ENCODE results near the gene SH3GLB1. TPM values are rescaled to one million over a fixed set of nuclear protein-coding genes. Genes with fewer than 3 reads are reported as not detected.

Gene SH3GLB1
- total RNA-seq, 1 donor from 2014 or later: 53.8 TPM

DNA sequence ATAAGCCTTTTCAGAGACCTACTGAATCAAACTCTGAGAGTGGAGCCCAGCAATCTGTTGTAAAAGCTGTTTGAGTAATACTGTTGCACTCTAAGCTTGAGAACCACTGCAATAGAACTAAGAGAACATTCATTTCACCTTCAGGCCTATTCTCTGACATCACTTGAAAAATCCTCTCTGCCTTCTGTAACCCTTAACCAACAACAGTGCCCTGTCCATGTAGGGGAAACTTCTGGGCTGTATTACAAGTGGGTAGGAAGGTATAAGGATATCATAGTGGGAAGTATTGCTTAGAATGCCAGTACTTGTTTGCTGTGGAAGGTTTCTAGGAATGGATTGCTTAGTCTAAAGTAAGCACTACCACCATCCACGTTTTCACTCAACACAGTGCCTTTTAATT lies 42.9 kb downstream of the SH3GLB1 start:
- intact Hi-C loops (cut with DNase I): no loop called here
- peaks cover 0 to 21% of the 10 kb centered on the region in 2 donors for H3K36me3 ChIP-seq
- TF ChIP-seq POLR2AphosphoS5 (IDR thresholded peaks at IDR 0.05; ENCODE audit: insufficient read depth in 1 of 2, low read depth in 1 of 2): no peak
- no peak for TF ChIP-seq POLR2A (IDR thresholded peaks at IDR 0.05)
- TF ChIP-seq, protein P1, sequence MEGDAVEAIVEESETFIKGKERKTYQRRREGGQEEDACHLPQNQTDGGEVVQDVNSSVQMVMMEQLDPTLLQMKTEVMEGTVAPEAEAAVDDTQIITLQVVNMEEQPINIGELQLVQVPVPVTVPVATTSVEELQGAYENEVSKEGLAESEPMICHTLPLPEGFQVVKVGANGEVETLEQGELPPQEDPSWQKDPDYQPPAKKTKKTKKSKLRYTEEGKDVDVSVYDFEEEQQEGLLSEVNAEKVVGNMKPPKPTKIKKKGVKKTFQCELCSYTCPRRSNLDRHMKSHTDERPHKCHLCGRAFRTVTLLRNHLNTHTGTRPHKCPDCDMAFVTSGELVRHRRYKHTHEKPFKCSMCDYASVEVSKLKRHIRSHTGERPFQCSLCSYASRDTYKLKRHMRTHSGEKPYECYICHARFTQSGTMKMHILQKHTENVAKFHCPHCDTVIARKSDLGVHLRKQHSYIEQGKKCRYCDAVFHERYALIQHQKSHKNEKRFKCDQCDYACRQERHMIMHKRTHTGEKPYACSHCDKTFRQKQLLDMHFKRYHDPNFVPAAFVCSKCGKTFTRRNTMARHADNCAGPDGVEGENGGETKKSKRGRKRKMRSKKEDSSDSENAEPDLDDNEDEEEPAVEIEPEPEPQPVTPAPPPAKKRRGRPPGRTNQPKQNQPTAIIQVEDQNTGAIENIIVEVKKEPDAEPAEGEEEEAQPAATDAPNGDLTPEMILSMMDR (IDR thresholded peaks at IDR 0.05): no peak

DNA sequence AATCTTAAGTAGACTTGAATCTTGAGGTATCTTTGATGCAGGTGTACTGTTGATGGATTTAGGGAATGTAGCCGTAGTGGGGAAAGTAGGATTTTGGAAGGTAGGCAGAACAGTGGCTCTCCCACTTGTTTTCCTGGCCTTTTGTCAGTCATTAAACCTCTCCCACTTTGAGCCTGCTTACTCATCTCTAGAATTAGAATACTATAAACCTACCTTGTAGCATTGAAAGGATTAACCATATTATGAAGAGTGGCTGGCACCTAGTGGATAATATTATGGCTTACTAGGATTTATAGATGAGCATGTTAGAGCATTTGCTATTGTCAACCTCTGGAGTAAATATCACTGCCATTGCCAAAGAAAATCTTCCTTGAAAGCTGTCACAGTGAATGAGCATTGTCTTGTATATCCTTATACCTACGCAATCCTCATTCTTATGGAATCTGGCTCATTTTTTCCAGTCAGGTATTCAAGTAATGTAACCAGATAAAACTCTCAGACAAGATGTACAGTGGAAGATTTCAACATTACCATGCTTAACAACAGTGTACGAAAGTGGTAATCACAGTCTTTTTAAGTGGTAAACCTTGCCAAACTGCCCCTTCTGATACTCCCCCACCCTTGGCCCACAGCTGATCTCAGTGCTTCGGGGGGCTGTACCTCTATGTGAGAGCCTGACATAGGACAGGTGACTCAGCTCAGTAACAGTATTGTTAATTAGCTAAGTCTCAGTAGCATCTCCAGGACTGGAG lies 44.4 kb downstream of the SH3GLB1 start:
- Histone ChIP-seq H3K27ac (no peak overlapping the region), H3K9me3 (no peaks in the 10 kb centered on the region), H3K4me3 (no peak overlapping the region), H3K4me1 (no peaks in the 10 kb centered on the region), H3K36me3 (peaks cover 0 to 6% of the 10 kb centered on the region in 2 donors), H3K27me3 (no peaks in the 10 kb centered on the region)
- intact Hi-C loops (cut with DNase I): no loop called here
- TF ChIP-seq POLR2A (IDR thresholded peaks at IDR 0.05) (no peak), POLR2AphosphoS5 (IDR thresholded peaks at IDR 0.05; ENCODE audit: insufficient read depth in 1 of 2, low read depth in 1 of 2) (no peak)
- TF ChIP-seq, protein P1 (IDR thresholded peaks at IDR 0.05): no peak
- DNase-seq (ENCODE audit: extremely low spot score in 2 of 2): no peak

More for the DNA sequence above, 42.9 kb downstream of the SH3GLB1 start:
- Histone ChIP-seq H3K27me3 (no peaks in the 10 kb centered on the region), H3K27ac (no peak overlapping the region), H3K9me3 (no peaks in the 10 kb centered on the region), H3K4me3 (no peak overlapping the region), H3K4me1 (no peaks in the 10 kb centered on the region)
- no peak for DNase-seq (ENCODE audit: extremely low spot score in 2 of 2)

DNA sequence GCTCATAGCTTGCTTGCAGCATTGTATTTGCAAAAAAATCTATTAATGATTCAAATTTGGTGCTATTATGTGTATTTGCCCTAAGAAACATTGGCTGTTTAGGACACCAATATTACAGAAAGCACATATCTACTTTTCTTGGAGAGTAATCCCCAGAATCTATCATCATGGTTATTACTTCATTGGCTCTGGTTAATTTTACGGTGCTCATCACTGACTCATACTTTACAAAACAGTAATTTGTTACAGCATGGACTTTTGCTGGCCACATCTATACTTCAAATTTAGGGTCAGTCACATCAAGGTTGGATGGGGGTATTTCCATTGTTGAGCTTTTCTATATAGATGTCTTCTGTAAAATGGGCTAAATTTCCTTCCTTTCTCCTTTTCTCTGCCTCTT lies 45.7 kb downstream of the SH3GLB1 start:
- Histone ChIP-seq H3K27ac (no peak overlapping the region), H3K27me3 (no peaks in the 10 kb centered on the region), H3K4me3 (no peak overlapping the region), H3K36me3 (no peaks in the 10 kb centered on the region), H3K9me3 (no peaks in the 10 kb centered on the region), H3K4me1 (no peaks in the 10 kb centered on the region)
- TF ChIP-seq POLR2AphosphoS5 (IDR thresholded peaks at IDR 0.05; ENCODE audit: insufficient read depth in 1 of 2, low read depth in 1 of 2): no peak
- TF ChIP-seq, protein P1 (IDR thresholded peaks at IDR 0.05): no peak
- TF ChIP-seq POLR2A (IDR thresholded peaks at IDR 0.05): no peak
- DNase-seq (ENCODE audit: extremely low spot score in 2 of 2): no peak
- intact Hi-C loops (cut with DNase I): no loop called here

DNA sequence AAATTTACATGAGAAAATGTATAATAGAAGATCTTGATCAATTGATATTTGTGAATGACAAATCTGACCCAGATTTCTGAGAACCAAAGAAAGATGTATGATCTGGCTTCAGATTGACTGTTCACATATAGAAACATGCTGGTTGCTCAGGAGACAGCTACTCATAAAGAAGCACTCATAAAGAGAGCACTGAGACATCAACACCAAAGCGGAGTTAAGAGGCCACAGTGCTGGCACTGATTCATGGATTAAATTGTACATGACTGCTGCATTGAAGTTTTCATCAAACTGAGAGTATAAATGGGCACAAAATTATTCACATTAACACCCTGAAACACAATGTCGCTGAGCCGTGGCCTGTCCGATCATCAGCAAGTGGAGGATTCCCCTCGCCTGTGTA lies 46.2 kb downstream of the SH3GLB1 start:
- DNase-seq (ENCODE audit: extremely low spot score in 2 of 2): no peak
- H3K27me3 ChIP-seq: no peaks in the 10 kb centered on the region
- no peaks in the 10 kb centered on the region for H3K36me3 ChIP-seq
- intact Hi-C loops (cut with DNase I): no loop called here
- H3K27ac ChIP-seq: no peak overlapping the region
- H3K4me1 ChIP-seq: no peaks in the 10 kb centered on the region
- TF ChIP-seq, protein P1 (IDR thresholded peaks at IDR 0.05): no peak
- no peak for TF ChIP-seq POLR2A (IDR thresholded peaks at IDR 0.05)
- no peak for TF ChIP-seq POLR2AphosphoS5 (IDR thresholded peaks at IDR 0.05; ENCODE audit: insufficient read depth in 1 of 2, low read depth in 1 of 2)
- no peak overlapping the region for H3K4me3 ChIP-seq
- H3K9me3 ChIP-seq: no peaks in the 10 kb centered on the region

DNA sequence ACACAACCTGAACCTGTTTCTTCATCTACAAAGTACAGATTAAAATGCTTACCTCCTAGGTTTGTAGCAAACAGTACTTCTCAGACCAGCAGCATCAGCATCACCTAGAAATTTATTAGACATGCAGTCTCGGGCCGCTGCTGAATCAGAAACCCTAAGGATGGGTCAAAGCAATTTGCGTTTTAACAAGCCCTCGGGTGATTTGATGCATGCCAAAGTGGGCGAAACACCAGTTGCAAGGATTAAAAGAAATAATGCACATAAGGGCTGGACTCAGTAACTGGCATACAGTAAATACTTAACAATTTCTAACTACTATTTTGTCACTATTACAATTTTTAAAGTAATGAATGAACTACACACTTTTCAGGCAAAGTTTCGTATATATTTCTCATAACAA lies 47.5 kb downstream of the SH3GLB1 start:
- no peaks in the 10 kb centered on the region for H3K9me3 ChIP-seq
- intact Hi-C loops (cut with DNase I): no loop called here

More for the DNA sequence above, 47.5 kb downstream of the SH3GLB1 start:
- DNase-seq (ENCODE audit: extremely low spot score in 2 of 2): no peak
- Histone ChIP-seq H3K27ac (no peak overlapping the region), H3K4me1 (no peaks in the 10 kb centered on the region), H3K27me3 (no peaks in the 10 kb centered on the region), H3K4me3 (no peak overlapping the region), H3K36me3 (no peaks in the 10 kb centered on the region)
- TF ChIP-seq POLR2AphosphoS5 (IDR thresholded peaks at IDR 0.05; ENCODE audit: insufficient read depth in 1 of 2, low read depth in 1 of 2) (no peak), POLR2A (IDR thresholded peaks at IDR 0.05) (no peak)
- TF ChIP-seq, protein P1 (IDR thresholded peaks at IDR 0.05): no peak

All from vagina (tissue), 2 donors.